Pancreas (tissue), 10 donors: ENCODE data around the gene SERPINI1. TPM values are rescaled to one million over a fixed set of nuclear protein-coding genes. Genes with fewer than 3 reads are reported as not detected.

Experiments
- ATAC-seq, 4 donors: fragments of 200-7000 bp; cut with Tn5 transposase; one replicate each; pipeline versions ENCODE4 v1.8.0 to v1.9.1; 2020; ENCODE audit warnings: mild to moderate bottlenecking in 4 of 4, moderate library complexity in 4 of 4
- DNase-seq, 6 donors: peaks; one replicate each; pipeline ENCODE4 v3.0.0-alpha.2; 2020
- FAIRE-seq: peaks from 2 replicates; lab custom pipeline; 2012; peaks lifted over from hg19 to GRCh38; lab: Jason Lieb, UNC
- H3K27ac ChIP-seq, 4 donors: fragments of 200-600 bp; sonication (generic); 1 replicate in 3 of 4; 2 replicates in 1 of 4; pipeline versions ENCODE4 v1.5.0 to v1.8.0; 2020
- H3K27me3 ChIP-seq, 4 donors: fragments of 200-600 bp; one replicate each; pipeline ENCODE4 v1.8.0; 2021
- H3K36me3 ChIP-seq, 3 donors: fragments of 200-600 bp; sonication (generic) in 1 of 3; one replicate each; pipeline versions ENCODE4 v1.5.0 to v1.8.0; 2020 to 2021
- H3K4me1 ChIP-seq, 3 donors: fragments of 200-600 bp; one replicate each; pipeline ENCODE4 v1.8.0; 2021
- H3K4me3 ChIP-seq, 4 donors: fragments of 200-600 bp; sonication (generic) in 2 of 4; one replicate each; pipeline versions ENCODE4 v1.5.0 to v1.8.0; 2020 to 2021
- H3K9me3 ChIP-seq, 4 donors: fragments of 200-600 bp; one replicate each; pipeline ENCODE4 v1.8.0; 2021
- WGBS, 2 donors: extraction: QIAGEN DNeasy Blood & Tissue Kit; methylation state at CpG; one replicate each; pipeline ENCODE4 v1.1.7; 2013; 5-methylcytosine and 5-hydroxymethylcytosine counted together
- intact Hi-C, 3 donors: fragments of 100-400 bp; cut with DNase I; formaldehyde crosslinking; loops; one replicate each; pipeline versions ENCODE4 v1.11.1 to v1.14.2; 2022
- polyA plus RNA-seq, 2 donors: library from polyadenylated mRNA; stranded (reverse); fragments of 200-250 nt; gene quantifications; one replicate each; pipeline ENCODE4 v1.2.3, GENCODE V29; 2013
- total RNA-seq, 6 donors: library from RNA; stranded (reverse); fragmentation: NEBNext Ultra II Directional in 4 of 6; extraction: Animal tissue kit (Norgen Biotek cat#: 25700) in 4 of 6; gene quantifications; one replicate each; pipeline versions ENCODE4 v1.2.1 to v1.2.4, GENCODE V29; 2021 to 2023
- TF ChIP-seq, protein P1 (sequence below), 4 donors: fragments of 200-600 bp; sonication (generic) in 3 of 4; IDR thresholded peaks; one replicate each; pipeline versions ENCODE4 v1.5.0 to v1.8.0; 2021; ENCODE audit warnings: antibody characterized with exemption in 4 of 4
- donor health status: healthy with polysubstance abuse.
- donor health status: DM: no; HTN: no; CAD: no; lungs with moderate emphysema.
- donor health status: DM: no; HTN: no; CAD: no.
- donor health status: control.
- donor health status: control.
- donor health status: Bipolar disorder and iron deficiency.
- donor health status: DM: yes; HTN: yes; CAD: no.
- donor health status: DM: no; HTN: no; CAD: no.
- donor health status: DM: no; HTN: no; CAD: no.
- donor health status: DM: yes; HTN: yes; CAD: no.

Gene SERPINI1
- total and polyA plus RNA-seq, 8 donors: 12.1 to 23.7 (median 20.8) TPM

DNA sequence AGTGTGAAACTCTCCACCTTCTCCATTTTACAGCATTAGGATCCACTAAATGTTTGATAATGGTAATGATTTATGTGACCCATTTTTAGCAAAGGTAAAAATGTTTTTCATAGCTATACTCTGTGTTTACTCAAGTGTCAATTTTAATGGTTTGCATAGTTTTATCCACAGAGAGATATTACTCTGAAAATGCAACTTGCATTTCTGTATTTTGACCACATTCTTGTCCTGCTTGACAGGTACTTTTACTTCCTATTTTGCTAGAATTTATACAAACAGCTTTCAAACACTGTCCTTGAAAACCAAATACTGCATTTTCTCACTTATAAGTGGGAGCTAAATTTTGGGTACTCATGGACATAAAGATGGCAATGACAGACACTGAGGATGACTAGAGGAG lies 62.9 kb downstream of the SERPINI1 start:
- Histone ChIP-seq H3K9me3 (no peaks in the 10 kb centered on the region), H3K36me3 (peaks cover 0 to 4% (median 0%) of the 10 kb centered on the region in 3 donors), H3K27me3 (no peaks in the 10 kb centered on the region), H3K27ac (no peak overlapping the region), H3K4me3 (no peak overlapping the region), H3K4me1 (no peaks in the 10 kb centered on the region)
- DNase-seq (no peak), ATAC-seq (no peak), FAIRE-seq (no peak)
- intact Hi-C loops: no loop called here
- TF ChIP-seq, protein P1, sequence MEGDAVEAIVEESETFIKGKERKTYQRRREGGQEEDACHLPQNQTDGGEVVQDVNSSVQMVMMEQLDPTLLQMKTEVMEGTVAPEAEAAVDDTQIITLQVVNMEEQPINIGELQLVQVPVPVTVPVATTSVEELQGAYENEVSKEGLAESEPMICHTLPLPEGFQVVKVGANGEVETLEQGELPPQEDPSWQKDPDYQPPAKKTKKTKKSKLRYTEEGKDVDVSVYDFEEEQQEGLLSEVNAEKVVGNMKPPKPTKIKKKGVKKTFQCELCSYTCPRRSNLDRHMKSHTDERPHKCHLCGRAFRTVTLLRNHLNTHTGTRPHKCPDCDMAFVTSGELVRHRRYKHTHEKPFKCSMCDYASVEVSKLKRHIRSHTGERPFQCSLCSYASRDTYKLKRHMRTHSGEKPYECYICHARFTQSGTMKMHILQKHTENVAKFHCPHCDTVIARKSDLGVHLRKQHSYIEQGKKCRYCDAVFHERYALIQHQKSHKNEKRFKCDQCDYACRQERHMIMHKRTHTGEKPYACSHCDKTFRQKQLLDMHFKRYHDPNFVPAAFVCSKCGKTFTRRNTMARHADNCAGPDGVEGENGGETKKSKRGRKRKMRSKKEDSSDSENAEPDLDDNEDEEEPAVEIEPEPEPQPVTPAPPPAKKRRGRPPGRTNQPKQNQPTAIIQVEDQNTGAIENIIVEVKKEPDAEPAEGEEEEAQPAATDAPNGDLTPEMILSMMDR (IDR thresholded peaks at IDR 0.05): no peak

DNA sequence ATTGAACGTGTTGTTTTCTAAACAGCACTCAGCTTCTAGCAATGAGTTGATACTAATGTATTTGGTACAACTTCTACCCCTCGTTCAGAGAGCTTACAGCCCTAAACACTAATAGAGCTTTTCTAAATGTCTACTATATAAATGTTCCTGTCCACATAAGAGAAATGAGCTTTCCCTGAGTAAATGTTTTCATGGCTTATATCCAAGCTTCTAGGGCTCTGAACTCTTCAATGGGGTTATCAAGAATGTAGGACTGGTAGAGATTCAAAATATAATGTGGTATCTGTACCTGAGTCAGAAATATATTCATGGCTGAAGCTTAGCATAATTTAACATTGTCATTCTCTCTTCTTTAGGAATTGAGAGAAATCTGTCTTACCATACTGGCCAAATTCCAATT lies 73.4 kb downstream of the SERPINI1 start:
- no peaks in the 10 kb centered on the region for H3K9me3 ChIP-seq
- intact Hi-C loops: no loop called here
- H3K36me3 ChIP-seq: no peaks in the 10 kb centered on the region
- no peak for FAIRE-seq
- H3K27ac ChIP-seq: no peak overlapping the region
- ATAC-seq: peak in 2 of 4 donors; percentile 67 to 70
- H3K4me3 ChIP-seq: no peak overlapping the region
- H3K27me3 ChIP-seq: no peaks in the 10 kb centered on the region
- TF ChIP-seq, protein P1 (IDR thresholded peaks at IDR 0.05): no peak
- no peak for DNase-seq
- H3K4me1 ChIP-seq: no peaks in the 10 kb centered on the region
- WGBS, 2 donors: 44 to 56% methylated on average over 2 of the region's 2 CpGs

DNA sequence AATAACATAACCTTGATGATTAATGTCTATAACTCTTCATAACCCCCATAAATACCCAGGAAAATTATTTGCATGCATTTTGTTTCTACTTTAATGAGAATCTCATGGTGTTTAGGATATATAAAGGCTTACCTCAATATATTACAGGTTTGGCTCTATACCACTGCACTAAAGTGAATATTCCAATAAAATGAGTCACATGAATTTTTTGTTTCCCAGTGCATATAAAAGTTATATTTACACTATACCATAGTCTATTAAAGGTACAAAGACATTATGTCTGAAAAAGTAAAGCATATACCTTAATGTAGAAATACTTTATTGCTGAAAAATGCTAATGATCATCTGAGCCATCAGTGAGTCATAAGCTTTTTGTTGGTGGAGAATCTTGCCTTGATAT lies 74.7 kb downstream of the SERPINI1 start:
- no peak overlapping the region for H3K27ac ChIP-seq
- H3K4me3 ChIP-seq: no peak overlapping the region
- no peak for FAIRE-seq
- TF ChIP-seq, protein P1 (IDR thresholded peaks at IDR 0.05): no peak
- no peaks in the 10 kb centered on the region for H3K4me1 ChIP-seq
- ATAC-seq: no peak
- intact Hi-C loops: no loop called here
- no peak for DNase-seq
- H3K9me3 ChIP-seq: no peaks in the 10 kb centered on the region
- no peaks in the 10 kb centered on the region for H3K27me3 ChIP-seq
- no peaks in the 10 kb centered on the region for H3K36me3 ChIP-seq

DNA sequence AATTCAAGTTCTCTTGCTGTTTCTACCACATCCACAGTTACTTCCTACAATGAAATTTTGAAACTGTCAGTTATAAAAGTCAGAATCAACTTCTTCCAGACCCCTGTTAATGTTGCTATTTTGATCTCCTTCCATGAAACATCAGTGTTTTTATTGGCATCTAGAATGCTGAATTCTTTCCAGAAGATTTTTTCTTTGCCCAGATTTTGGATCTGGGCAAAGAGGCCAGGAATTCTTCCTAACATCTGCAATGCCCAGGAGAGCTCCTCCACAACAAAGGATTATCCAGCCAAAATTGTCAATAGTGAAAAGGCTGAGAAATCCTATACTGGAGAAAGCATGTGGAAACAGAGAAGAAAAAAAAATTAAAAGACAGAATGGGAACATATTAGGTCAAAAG lies 75.5 kb downstream of the SERPINI1 start:
- FAIRE-seq: no peak
- intact Hi-C loops: no loop called here
- H3K27me3 ChIP-seq: no peaks in the 10 kb centered on the region

More for the DNA sequence above, 75.5 kb downstream of the SERPINI1 start:
- TF ChIP-seq, protein P1 (IDR thresholded peaks at IDR 0.05): no peak
- Histone ChIP-seq H3K4me1 (no peaks in the 10 kb centered on the region), H3K27ac (no peak overlapping the region), H3K9me3 (no peaks in the 10 kb centered on the region), H3K4me3 (no peak overlapping the region), H3K36me3 (no peaks in the 10 kb centered on the region)
- DNase-seq: no peak
- no peak for ATAC-seq
